A172 (cell line): ENCODE results near the gene BICD1. TPM values are rescaled to one million over a fixed set of nuclear protein-coding genes. Genes with fewer than 3 reads are reported as not detected.
A peak's percentile ranks its signal among the peaks of the same experiment; 100 is the strongest.

Experiments used
- DNase-seq: peaks from one replicate; pipeline ENCODE4 v3.0.0-alpha.2; 2015; ENCODE audit warnings: low spot score
- total RNA-seq: library from RNA; depleted of rRNA; stranded (reverse); fragments of >200 nt; shearing (Covaris generic); gene quantifications from 2 replicates; pipeline ENCODE4 v1.2.3, GENCODE V29; 2014; rRNA removed

BICD1 gene
- total RNA-seq, 1 experiment from 2014 or later: 10.0 TPM

DNA sequence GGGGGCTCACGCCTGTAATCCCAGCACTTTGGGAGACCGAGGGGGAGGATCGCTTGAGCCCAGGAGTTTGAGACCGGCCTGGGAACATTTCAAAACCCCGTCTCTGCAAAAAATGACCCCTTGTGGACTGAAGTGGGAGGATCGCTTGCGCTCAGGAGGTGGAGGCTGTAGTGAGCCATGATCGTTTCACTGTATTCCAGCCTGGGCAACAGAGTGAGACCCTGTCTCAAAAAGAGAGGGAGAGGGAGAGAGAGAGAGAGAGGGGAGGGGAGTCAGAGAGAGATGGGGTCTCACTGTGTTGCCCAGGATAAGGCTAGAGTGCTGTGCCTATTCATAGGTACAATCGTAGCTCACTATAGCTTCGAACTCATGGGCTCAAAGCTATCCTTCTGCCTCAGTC is 295.5 kb downstream of the BICD1 start:
- DNase-seq: no peak

DNA sequence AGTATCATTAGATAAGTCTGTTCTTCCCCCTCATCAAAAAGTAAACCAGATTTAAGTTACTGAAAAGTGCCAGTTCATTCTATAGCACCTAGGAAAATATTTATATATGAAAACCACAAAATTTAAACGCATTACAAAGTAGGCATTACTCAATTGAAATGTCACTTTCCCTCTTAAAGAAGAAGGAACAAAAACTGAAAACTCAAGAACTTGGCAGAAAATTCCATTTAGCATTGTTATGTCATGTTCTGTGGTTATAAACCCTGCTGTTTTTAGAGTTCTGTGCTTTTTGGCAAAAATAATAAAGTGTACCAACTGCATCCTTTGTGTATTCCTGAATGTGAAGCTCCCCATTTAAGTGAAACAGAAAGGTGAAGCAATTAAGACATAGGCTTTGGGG is 296.3 kb downstream of the BICD1 start:
- DNase-seq: no peak

DNA sequence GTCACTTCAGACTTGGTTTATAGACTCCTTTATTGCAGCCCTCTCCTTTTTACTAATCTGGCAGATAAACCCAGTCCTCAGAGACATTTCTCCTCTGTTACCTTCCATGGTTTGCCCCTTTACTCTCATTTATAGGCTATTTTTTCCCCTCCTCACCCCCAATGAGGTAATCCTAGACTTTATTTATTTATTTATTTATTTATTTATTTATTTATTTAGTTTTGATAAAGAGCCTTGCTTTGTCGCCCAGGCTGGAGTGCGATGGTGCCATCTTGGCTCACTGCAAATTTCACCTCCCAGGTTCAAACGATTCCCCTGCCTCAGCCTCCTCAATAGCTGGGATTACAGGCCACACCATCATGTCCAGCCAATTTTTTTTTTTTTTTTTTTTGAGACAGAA is 301.1 kb downstream of the BICD1 start:
- DNase-seq: no peak

DNA sequence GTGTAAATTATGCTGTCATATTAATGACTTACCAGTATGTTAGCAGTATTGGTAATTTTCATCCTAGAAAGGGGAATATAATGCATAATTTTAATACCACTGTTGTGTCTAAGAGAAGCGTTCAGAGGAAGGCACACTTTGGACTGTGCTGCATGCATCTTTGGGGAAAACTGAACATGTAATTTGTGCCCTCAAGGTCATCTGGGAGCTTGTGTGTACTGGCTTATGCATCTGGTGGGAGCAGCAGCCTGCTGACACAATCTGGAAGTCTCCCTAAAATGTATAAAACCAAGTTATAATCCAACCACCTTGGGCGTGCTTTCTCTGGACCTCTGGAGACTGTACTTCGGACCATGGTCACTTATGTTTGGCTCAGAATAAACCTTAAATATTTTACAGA is 306.8 kb downstream of the BICD1 start:
- no peak for DNase-seq

- DNase-seq: no peak
These were observed 311.6 kb downstream of the BICD1 start for GRCh38 chr12:32418221-32418620.

DNA sequence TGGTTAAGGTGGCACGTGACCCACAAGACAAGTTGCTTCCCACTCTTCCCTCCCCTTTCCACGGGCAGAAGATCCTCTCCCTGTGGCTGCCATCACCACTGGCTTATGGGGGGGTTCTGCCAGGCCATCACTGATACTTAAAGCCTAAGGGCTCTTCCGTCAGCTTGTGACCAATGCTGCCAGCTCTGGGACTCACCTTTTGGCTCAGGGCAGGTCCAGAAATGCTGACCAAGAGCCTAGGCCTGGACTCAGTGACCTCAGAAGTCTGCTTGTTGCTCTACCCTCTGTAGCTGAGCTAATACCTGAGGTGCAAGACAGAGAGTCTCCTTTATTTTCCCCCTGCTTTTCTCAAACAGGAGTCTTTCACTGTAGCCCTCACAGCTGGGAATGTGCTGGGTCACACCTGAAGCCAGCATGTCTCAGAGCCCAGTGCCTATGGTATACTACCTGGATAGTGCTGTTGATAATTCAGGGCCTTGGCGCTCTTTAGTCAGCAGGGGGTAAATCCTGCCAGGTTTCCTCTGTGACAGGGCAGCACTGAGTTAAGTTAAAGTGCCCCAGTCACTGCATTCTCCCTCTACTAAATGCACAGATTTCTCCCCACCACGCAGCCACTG is 312.4 kb downstream of the BICD1 start:
- DNase-seq: no peak

- DNase-seq: peak; percentile 11
These were observed 312.9 kb downstream of the BICD1 start for GRCh38 chr12:32419520-32419960.

GRCh38 chr12:32420356-32420755 is 313.7 kb downstream of the BICD1 start:
- no peak for DNase-seq

GRCh38 chr12:32423559-32423958 is 316.9 kb downstream of the BICD1 start:
- DNase-seq: no peak

DNA sequence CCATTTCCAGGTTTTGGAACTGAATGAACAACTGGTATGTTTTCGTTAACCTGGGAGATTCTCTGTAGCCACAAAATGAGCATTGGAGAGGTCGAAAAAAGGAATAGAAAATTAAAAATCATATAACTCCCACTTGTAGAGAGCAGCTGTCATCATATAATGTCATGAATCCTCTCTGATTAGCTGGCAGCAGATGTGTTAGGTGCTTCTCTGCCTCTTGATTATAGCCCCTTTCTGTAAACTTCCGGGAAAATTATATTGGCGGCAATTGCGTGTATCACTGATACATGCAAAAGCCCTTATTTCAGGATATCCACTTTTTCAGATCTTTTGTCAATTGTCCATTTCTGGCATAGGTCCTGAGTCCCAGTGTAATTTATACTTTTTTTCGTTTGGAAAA is 324.4 kb downstream of the BICD1 start:
- DNase-seq: no peak

Other genes starting within 250 kb of the BICD1 start
- 30.2 and 38.3 TPM in 2 replicates for gene RESF1, start 147.4 kb upstream of the BICD1 start, total RNA-seq